Thoracic aorta (tissue), 2 donors: ENCODE measurements around the gene DOK6. TPM values are rescaled to one million over a fixed set of nuclear protein-coding genes. Genes with fewer than 3 reads are reported as not detected.

Source experiments
- ATAC-seq: fragments of 150-250 bp; one replicate; pipeline ENCODE4 v1.8.0; 2017; ENCODE audit warnings: low read depth; ENCODE audit not compliant: insufficient number of reproducible peaks, low FRiP score
- DNase-seq: peaks from one replicate; pipeline ENCODE4 v3.0.0-alpha.2; 2020; ENCODE audit warnings: low spot score
- H3K27ac ChIP-seq, 2 donors: fragments of 200-600 bp; sonication (generic); 1 replicate in 1 of 2; 2 replicates in 1 of 2; pipeline ENCODE4 v1.5.1; 2016; ENCODE audit warnings: mild to moderate bottlenecking in 2 of 2, moderate library complexity in 2 of 2
- H3K27me3 ChIP-seq: fragments of 200-600 bp; sonication (generic); replicated peaks from 2 replicates; pipeline ENCODE4 v1.6.0; 2016; ENCODE audit warnings: mild to moderate bottlenecking; ENCODE audit not compliant: insufficient read depth
- H3K36me3 ChIP-seq: fragments of 200-600 bp; sonication (generic); one replicate; pipeline ENCODE4 v1.5.1; 2016
- H3K4me1 ChIP-seq, 2 donors: fragments of 200-600 bp; sonication (generic); 1 replicate in 1 of 2; 2 replicates in 1 of 2; pipeline versions ENCODE4 v1.5.1 to v1.6.0; 2016; ENCODE audit warnings: low read depth in 2 of 2, mild to moderate bottlenecking in 1 of 2; ENCODE audit not compliant: control insufficient read depth in 1 of 2
- H3K4me3 ChIP-seq: fragments of 200-600 bp; sonication (generic); 2 replicates; pipeline ENCODE4 v1.5.1; 2016; ENCODE audit warnings: mild to moderate bottlenecking
- H3K9me3 ChIP-seq: fragments of 200-600 bp; sonication (generic); 2 replicates; pipeline ENCODE4 v1.5.1; 2016
- total RNA-seq, 2 donors: library from RNA; depleted of rRNA; stranded (reverse); fragments of >200 nt; gene quantifications; one replicate each; pipeline versions ENCODE4 v1.1.0 to v1.2.3, GENCODE V29; 2016
- TF ChIP-seq, protein P1 (sequence below): fragments of 200-600 bp; sonication (generic); IDR thresholded peaks from one replicate; pipeline ENCODE4 v1.5.1; 2019; ENCODE audit warnings: antibody characterized with exemption

DOK6 gene
- total RNA-seq, 2 donors from 2014 or later = 2.0 to 2.1 TPM

DNA sequence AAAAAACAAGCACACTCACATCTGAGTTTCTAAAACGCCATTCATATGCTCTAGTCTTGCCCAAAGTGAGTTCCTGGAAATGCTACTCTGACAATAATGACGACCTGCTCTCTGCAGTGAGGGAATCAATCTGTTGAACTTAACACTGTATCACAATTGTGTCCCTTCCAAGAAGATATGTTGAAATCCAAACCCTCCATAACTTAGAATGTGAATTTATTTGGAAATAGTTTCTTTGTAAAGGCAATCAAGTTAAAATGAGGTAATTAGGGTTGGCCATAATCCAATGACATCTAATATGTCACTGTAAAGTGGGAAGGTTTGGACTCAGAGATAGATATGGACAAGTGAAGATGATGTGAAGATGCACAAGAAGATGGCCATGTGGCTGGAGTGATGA lies 282.5 kb downstream of the DOK6 start:
- DNase-seq (no peak), ATAC-seq (no peak)
- Histone ChIP-seq H3K27ac (no peak overlapping the region), H3K4me3 (no peak overlapping the region), H3K9me3 (no peaks in the 10 kb centered on the region), H3K36me3 (no peaks in the 10 kb centered on the region), H3K4me1 (no peaks in the 10 kb centered on the region), H3K27me3 (no peaks in the 10 kb centered on the region)
- TF ChIP-seq, protein P1, sequence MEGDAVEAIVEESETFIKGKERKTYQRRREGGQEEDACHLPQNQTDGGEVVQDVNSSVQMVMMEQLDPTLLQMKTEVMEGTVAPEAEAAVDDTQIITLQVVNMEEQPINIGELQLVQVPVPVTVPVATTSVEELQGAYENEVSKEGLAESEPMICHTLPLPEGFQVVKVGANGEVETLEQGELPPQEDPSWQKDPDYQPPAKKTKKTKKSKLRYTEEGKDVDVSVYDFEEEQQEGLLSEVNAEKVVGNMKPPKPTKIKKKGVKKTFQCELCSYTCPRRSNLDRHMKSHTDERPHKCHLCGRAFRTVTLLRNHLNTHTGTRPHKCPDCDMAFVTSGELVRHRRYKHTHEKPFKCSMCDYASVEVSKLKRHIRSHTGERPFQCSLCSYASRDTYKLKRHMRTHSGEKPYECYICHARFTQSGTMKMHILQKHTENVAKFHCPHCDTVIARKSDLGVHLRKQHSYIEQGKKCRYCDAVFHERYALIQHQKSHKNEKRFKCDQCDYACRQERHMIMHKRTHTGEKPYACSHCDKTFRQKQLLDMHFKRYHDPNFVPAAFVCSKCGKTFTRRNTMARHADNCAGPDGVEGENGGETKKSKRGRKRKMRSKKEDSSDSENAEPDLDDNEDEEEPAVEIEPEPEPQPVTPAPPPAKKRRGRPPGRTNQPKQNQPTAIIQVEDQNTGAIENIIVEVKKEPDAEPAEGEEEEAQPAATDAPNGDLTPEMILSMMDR = no peak

DNA sequence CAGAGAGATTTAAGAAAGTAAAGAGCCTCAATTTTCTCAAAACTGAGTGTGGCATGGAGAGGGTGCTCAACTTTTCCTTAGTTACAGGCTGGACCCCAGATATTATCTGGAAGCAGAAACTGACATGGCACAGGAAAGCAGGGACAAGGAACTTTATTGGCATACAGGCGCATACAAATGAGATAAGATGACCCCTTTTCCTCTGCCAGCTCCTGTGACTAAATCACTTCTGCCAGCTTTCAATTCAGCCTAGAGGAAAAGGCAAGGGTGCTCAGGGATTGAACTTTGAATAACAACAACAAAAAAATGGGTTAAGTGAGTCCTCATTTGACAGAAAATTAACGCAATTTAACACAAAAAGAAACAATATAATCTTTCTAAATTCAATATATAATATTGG lies 284.1 kb downstream of the DOK6 start:
- ATAC-seq = no peak
- Histone ChIP-seq H3K27me3 (no peaks in the 10 kb centered on the region), H3K27ac (no peak overlapping the region), H3K36me3 (no peaks in the 10 kb centered on the region), H3K4me1 (no peaks in the 10 kb centered on the region), H3K9me3 (no peaks in the 10 kb centered on the region), H3K4me3 (no peak overlapping the region)
- no peak for DNase-seq
- TF ChIP-seq, protein P1 = no peak

DNA sequence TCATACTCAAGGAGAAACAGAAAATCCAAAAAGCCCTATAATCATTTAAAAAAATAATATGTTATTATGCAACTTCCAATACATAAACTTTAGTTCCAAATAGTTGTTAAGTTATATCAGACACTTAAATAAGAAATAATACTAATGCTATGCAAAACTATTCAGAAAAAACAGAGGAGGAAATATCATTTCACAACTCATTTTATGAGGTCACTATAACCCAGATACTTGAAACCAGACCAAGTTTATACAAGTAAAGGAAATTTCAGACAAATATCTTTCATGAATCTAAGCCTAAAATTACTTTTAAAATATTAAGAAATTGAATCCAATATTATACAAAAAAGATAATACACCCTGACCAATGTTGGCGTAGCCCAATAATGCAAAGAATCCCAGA lies 286.2 kb downstream of the DOK6 start:
- Histone ChIP-seq H3K9me3 (no peaks in the 10 kb centered on the region), H3K27ac (no peak overlapping the region), H3K27me3 (no peaks in the 10 kb centered on the region), H3K36me3 (no peaks in the 10 kb centered on the region), H3K4me3 (no peak overlapping the region), H3K4me1 (no peaks in the 10 kb centered on the region)
- TF ChIP-seq, protein P1 = no peak
- ATAC-seq = no peak
- DNase-seq = no peak

DNA sequence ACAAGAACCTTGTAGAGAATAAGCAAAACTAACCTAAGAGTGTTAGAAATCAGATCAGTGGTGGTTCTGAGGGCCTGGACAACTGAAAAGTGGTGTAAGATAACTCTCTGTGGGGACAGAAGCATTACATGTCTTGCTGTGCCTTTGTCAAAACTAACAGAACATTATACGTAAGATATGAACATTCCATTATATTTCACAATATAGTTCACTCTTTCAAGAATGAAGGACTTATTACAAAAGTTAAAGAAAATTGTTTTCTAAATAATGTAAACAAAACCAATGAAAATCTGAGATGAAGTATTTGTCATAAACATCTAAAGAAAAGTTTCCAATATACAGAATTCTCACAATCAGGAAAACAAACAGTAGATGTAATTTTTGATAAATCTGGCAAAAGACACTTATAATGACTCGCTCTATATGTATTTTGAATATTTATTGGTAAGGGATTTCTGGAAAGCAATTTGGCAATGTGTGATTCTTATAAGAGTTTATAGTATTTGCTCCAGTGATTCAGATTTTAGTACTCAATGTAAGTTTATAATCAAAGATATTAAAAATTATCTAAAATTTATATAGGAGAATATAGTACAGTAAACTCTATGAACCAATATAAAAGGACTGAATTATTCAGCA lies 288.6 kb downstream of the DOK6 start:
- Histone ChIP-seq H3K27me3 (no peaks in the 10 kb centered on the region), H3K9me3 (no peaks in the 10 kb centered on the region), H3K4me1 (no peaks in the 10 kb centered on the region), H3K4me3 (no peak overlapping the region), H3K27ac (no peak overlapping the region), H3K36me3 (no peaks in the 10 kb centered on the region)
- TF ChIP-seq, protein P1 = no peak
- DNase-seq (no peak), ATAC-seq (no peak)

DNA sequence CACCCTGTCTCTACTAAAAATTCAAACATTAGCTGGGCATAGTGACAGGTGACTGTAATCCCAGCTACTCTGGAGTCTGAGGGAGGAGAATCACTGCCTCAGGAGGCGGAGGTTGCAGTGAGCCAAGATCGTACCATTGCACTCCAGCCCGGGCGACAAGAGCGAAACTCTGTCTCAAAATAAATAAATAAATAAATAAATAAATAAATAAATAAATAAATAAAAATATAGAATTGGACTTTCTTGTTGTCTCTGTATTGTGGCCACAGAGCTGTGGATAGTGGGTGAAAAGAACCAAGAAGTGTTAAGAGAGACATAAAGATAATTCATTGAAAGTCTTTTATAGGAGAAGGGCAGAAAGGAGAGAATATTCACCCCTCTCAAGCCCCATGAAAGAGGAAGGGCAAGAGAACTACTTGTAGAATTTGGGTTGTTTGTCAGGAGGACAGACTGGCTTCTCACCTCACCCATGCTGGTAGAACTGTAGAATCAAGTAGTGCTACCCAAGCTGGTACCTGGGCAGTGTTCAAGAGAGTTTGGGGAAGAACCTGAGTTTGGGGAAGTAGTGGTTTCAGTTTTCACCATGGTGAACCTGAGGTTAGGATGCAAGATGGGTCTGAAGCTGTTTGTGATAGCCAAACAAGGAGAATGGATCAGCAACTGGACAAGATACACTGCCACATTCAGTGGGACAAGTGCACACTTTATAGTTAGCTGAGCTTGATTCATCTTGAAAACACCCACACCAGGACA lies 290.5 kb downstream of the DOK6 start:
- H3K36me3 ChIP-seq = no peaks in the 10 kb centered on the region
- TF ChIP-seq, protein P1 = no peak
- H3K4me3 ChIP-seq = no peak overlapping the region
- no peaks in the 10 kb centered on the region for H3K9me3 ChIP-seq
- H3K27ac ChIP-seq = no peak overlapping the region
- no peaks in the 10 kb centered on the region for H3K27me3 ChIP-seq
- H3K4me1 ChIP-seq = no peaks in the 10 kb centered on the region
- DNase-seq (no peak), ATAC-seq (no peak)
